ENCODE results near the gene ADCY2.

ADCY2 gene

GRCh38 chr5:7683753-7684152 is 287.8 kb downstream of the ADCY2 start:
- Histone ChIP-seq H3K9ac (ENCODE audit: low read length) (no peak overlapping the region), H3K4me1 (ENCODE audit: control insufficient read depth, insufficient read depth, low read length) (no peaks in the 10 kb centered on the region), H3K4me3 (ENCODE audit: low read length) (no peak overlapping the region), H3K9me3 (ENCODE audit: control insufficient read depth, low read length) (no peaks in the 10 kb centered on the region), H3K36me3 (ENCODE audit: control insufficient read depth, insufficient read depth, low read length) (no peaks in the 10 kb centered on the region), H3K27me3 (ENCODE audit: control insufficient read depth, insufficient read depth, low read length) (no peaks in the 10 kb centered on the region)

- Histone ChIP-seq H3K9ac (ENCODE audit: low read length) (no peak overlapping the region), H3K4me1 (ENCODE audit: control insufficient read depth, insufficient read depth, low read length) (no peaks in the 10 kb centered on the region), H3K9me3 (ENCODE audit: control insufficient read depth, low read length) (no peaks in the 10 kb centered on the region), H3K27me3 (ENCODE audit: control insufficient read depth, insufficient read depth, low read length) (no peaks in the 10 kb centered on the region), H3K4me3 (ENCODE audit: low read length) (no peak overlapping the region), H3K36me3 (ENCODE audit: control insufficient read depth, insufficient read depth, low read length) (no peaks in the 10 kb centered on the region)
Measured at GRCh38 chr5:7684826-7685225, 288.9 kb downstream of the ADCY2 start.

GRCh38 chr5:7686794-7687193 is 290.9 kb downstream of the ADCY2 start:
- Histone ChIP-seq H3K27me3 (ENCODE audit: control insufficient read depth, insufficient read depth, low read length) (no peaks in the 10 kb centered on the region), H3K4me3 (ENCODE audit: low read length) (no peak overlapping the region), H3K36me3 (ENCODE audit: control insufficient read depth, insufficient read depth, low read length) (no peaks in the 10 kb centered on the region), H3K4me1 (ENCODE audit: control insufficient read depth, insufficient read depth, low read length) (no peaks in the 10 kb centered on the region), H3K9me3 (ENCODE audit: control insufficient read depth, low read length) (no peaks in the 10 kb centered on the region), H3K9ac (ENCODE audit: low read length) (no peak overlapping the region)

GRCh38 chr5:7690557-7690956 is 294.6 kb downstream of the ADCY2 start:
- Histone ChIP-seq H3K36me3 (ENCODE audit: control insufficient read depth, insufficient read depth, low read length) (no peaks in the 10 kb centered on the region), H3K9ac (ENCODE audit: low read length) (no peak overlapping the region), H3K27me3 (ENCODE audit: control insufficient read depth, insufficient read depth, low read length) (no peaks in the 10 kb centered on the region), H3K4me3 (ENCODE audit: low read length) (no peak overlapping the region), H3K9me3 (ENCODE audit: control insufficient read depth, low read length) (no peaks in the 10 kb centered on the region), H3K4me1 (ENCODE audit: control insufficient read depth, insufficient read depth, low read length) (no peaks in the 10 kb centered on the region)

- Histone ChIP-seq H3K4me3 (ENCODE audit: low read length) (no peak overlapping the region), H3K27me3 (ENCODE audit: control insufficient read depth, insufficient read depth, low read length) (no peaks in the 10 kb centered on the region), H3K36me3 (ENCODE audit: control insufficient read depth, insufficient read depth, low read length) (no peaks in the 10 kb centered on the region), H3K9ac (ENCODE audit: low read length) (no peak overlapping the region), H3K4me1 (ENCODE audit: control insufficient read depth, insufficient read depth, low read length) (no peaks in the 10 kb centered on the region), H3K9me3 (ENCODE audit: control insufficient read depth, low read length) (no peaks in the 10 kb centered on the region)
Measured at GRCh38 chr5:7705261-7705660, 309.3 kb downstream of the ADCY2 start.

- H3K4me3 ChIP-seq (ENCODE audit: low read length) = no peak overlapping the region
- no peaks in the 10 kb centered on the region for H3K27me3 ChIP-seq (ENCODE audit: control insufficient read depth, insufficient read depth, low read length)
- no peak overlapping the region for H3K9ac ChIP-seq (ENCODE audit: low read length)
- H3K36me3 ChIP-seq (ENCODE audit: control insufficient read depth, insufficient read depth, low read length) = no peaks in the 10 kb centered on the region
- H3K9me3 ChIP-seq (ENCODE audit: control insufficient read depth, low read length) = no peaks in the 10 kb centered on the region
- no peaks in the 10 kb centered on the region for H3K4me1 ChIP-seq (ENCODE audit: control insufficient read depth, insufficient read depth, low read length)
Measured at GRCh38 chr5:7705736-7706135, 309.8 kb downstream of the ADCY2 start.

GRCh38 chr5:7706256-7706655 is 310.3 kb downstream of the ADCY2 start:
- Histone ChIP-seq H3K27me3 (ENCODE audit: control insufficient read depth, insufficient read depth, low read length) (no peaks in the 10 kb centered on the region), H3K4me3 (ENCODE audit: low read length) (no peak overlapping the region), H3K9me3 (ENCODE audit: control insufficient read depth, low read length) (no peaks in the 10 kb centered on the region), H3K9ac (ENCODE audit: low read length) (no peak overlapping the region), H3K36me3 (ENCODE audit: control insufficient read depth, insufficient read depth, low read length) (no peaks in the 10 kb centered on the region), H3K4me1 (ENCODE audit: control insufficient read depth, insufficient read depth, low read length) (no peaks in the 10 kb centered on the region)

- H3K4me1 ChIP-seq (ENCODE audit: control insufficient read depth, insufficient read depth, low read length) = no peaks in the 10 kb centered on the region
- H3K9me3 ChIP-seq (ENCODE audit: control insufficient read depth, low read length) = no peaks in the 10 kb centered on the region
- no peaks in the 10 kb centered on the region for H3K27me3 ChIP-seq (ENCODE audit: control insufficient read depth, insufficient read depth, low read length)
- no peak overlapping the region for H3K4me3 ChIP-seq (ENCODE audit: low read length)
- H3K36me3 ChIP-seq (ENCODE audit: control insufficient read depth, insufficient read depth, low read length) = no peaks in the 10 kb centered on the region
- H3K9ac ChIP-seq (ENCODE audit: low read length) = no peak overlapping the region
Measured at GRCh38 chr5:7714119-7714518, 318.2 kb downstream of the ADCY2 start.

- Histone ChIP-seq H3K36me3 (ENCODE audit: control insufficient read depth, insufficient read depth, low read length) (no peaks in the 10 kb centered on the region), H3K4me3 (ENCODE audit: low read length) (no peak overlapping the region), H3K9me3 (ENCODE audit: control insufficient read depth, low read length) (no peaks in the 10 kb centered on the region), H3K27me3 (ENCODE audit: control insufficient read depth, insufficient read depth, low read length) (no peaks in the 10 kb centered on the region), H3K9ac (ENCODE audit: low read length) (no peak overlapping the region), H3K4me1 (ENCODE audit: control insufficient read depth, insufficient read depth, low read length) (no peaks in the 10 kb centered on the region)
Measured at GRCh38 chr5:7714697-7715096, 318.8 kb downstream of the ADCY2 start.

- no peak overlapping the region for H3K4me3 ChIP-seq (ENCODE audit: low read length)
- no peaks in the 10 kb centered on the region for H3K27me3 ChIP-seq (ENCODE audit: control insufficient read depth, insufficient read depth, low read length)
- no peaks in the 10 kb centered on the region for H3K4me1 ChIP-seq (ENCODE audit: control insufficient read depth, insufficient read depth, low read length)
- no peaks in the 10 kb centered on the region for H3K9me3 ChIP-seq (ENCODE audit: control insufficient read depth, low read length)
- H3K9ac ChIP-seq (ENCODE audit: low read length) = no peak overlapping the region
- no peaks in the 10 kb centered on the region for H3K36me3 ChIP-seq (ENCODE audit: control insufficient read depth, insufficient read depth, low read length)
Measured at GRCh38 chr5:7717691-7718090, 321.8 kb downstream of the ADCY2 start.

- H3K9me3 ChIP-seq (ENCODE audit: control insufficient read depth, low read length) = no peaks in the 10 kb centered on the region
- no peaks in the 10 kb centered on the region for H3K27me3 ChIP-seq (ENCODE audit: control insufficient read depth, insufficient read depth, low read length)
- H3K4me1 ChIP-seq (ENCODE audit: control insufficient read depth, insufficient read depth, low read length) = no peaks in the 10 kb centered on the region
- no peaks in the 10 kb centered on the region for H3K36me3 ChIP-seq (ENCODE audit: control insufficient read depth, insufficient read depth, low read length)
- no peak overlapping the region for H3K4me3 ChIP-seq (ENCODE audit: low read length)
- no peak overlapping the region for H3K9ac ChIP-seq (ENCODE audit: low read length)
Measured at GRCh38 chr5:7728076-7728475, 332.1 kb downstream of the ADCY2 start.

- no peak overlapping the region for H3K4me3 ChIP-seq (ENCODE audit: low read length)
- H3K4me1 ChIP-seq (ENCODE audit: control insufficient read depth, insufficient read depth, low read length) = no peaks in the 10 kb centered on the region
- no peak overlapping the region for H3K9ac ChIP-seq (ENCODE audit: low read length)
- H3K9me3 ChIP-seq (ENCODE audit: control insufficient read depth, low read length) = no peaks in the 10 kb centered on the region
- H3K36me3 ChIP-seq (ENCODE audit: control insufficient read depth, insufficient read depth, low read length) = no peaks in the 10 kb centered on the region
- peaks cover 3% of the 10 kb centered on the region for H3K27me3 ChIP-seq (ENCODE audit: control insufficient read depth, insufficient read depth, low read length)
Measured at GRCh38 chr5:7741415-7742065, 345.6 kb downstream of the ADCY2 start.

- Histone ChIP-seq H3K36me3 (ENCODE audit: control insufficient read depth, insufficient read depth, low read length) (no peaks in the 10 kb centered on the region), H3K9ac (ENCODE audit: low read length) (no peak overlapping the region), H3K27me3 (ENCODE audit: control insufficient read depth, insufficient read depth, low read length) (peaks cover 3% of the 10 kb centered on the region), H3K4me1 (ENCODE audit: control insufficient read depth, insufficient read depth, low read length) (no peaks in the 10 kb centered on the region), H3K9me3 (ENCODE audit: control insufficient read depth, low read length) (no peaks in the 10 kb centered on the region), H3K4me3 (ENCODE audit: low read length) (no peak overlapping the region)
Measured at GRCh38 chr5:7742241-7742656, 346.3 kb downstream of the ADCY2 start.

Data from mucosa of stomach (tissue), 1 donor.